C4-2B (cell line): ENCODE results near the gene PPP1R7.
A peak's percentile ranks its signal among the peaks of the same experiment; 100 is the strongest.

ENCODE experiments used
- H3K27ac ChIP-seq: fragments of 450-650 bp; 2 replicates; pipeline ENCODE4 v1.5.1; 2017
- CTCF ChIP-seq: fragments of 450-650 bp; conservative IDR thresholded peaks from 2 replicates; pipeline ENCODE4 v1.5.1; 2017; ENCODE audit warnings: mild to moderate bottlenecking
- ZFX ChIP-seq: fragments of 450-650 bp; IDR thresholded peaks from 2 replicates; pipeline ENCODE4 v1.6.1; 2017

PPP1R7 gene

GRCh38 chr2:241142063-241142462, 8.2 kb upstream of the PPP1R7 start:
- no peak for TF ChIP-seq CTCF
- TF ChIP-seq ZFX = no peak

GRCh38 chr2:241142593-241142992, 7.7 kb upstream of the PPP1R7 start:
- H3K27ac ChIP-seq = no peak overlapping the region
- no peak for TF ChIP-seq ZFX
- no peak for TF ChIP-seq CTCF

More at GRCh38 chr2:241142063-241142462, 8.2 kb upstream of the PPP1R7 start:
- no peak overlapping the region for H3K27ac ChIP-seq

DNA sequence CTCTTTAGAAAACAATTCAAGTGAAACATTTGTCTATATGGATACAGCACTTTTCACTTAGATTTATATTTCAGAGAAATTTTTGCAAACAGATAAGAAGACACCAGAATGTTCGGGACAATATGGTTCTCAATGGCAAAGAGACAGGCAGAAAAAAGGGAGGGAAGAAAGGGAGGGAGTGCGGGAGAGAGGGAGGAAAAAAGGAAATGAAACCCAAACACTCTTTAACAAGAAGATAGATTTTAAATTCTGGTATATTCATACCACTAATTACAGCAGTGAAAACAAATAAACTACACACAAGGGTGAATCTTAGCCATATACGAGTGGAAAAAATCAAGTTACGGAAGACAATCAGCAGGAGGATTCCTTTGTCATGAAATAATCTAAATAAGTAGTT, 4.0 kb upstream of the PPP1R7 start:
- H3K27ac ChIP-seq = no peak overlapping the region
- TF ChIP-seq CTCF (no peak), ZFX (no peak)

DNA sequence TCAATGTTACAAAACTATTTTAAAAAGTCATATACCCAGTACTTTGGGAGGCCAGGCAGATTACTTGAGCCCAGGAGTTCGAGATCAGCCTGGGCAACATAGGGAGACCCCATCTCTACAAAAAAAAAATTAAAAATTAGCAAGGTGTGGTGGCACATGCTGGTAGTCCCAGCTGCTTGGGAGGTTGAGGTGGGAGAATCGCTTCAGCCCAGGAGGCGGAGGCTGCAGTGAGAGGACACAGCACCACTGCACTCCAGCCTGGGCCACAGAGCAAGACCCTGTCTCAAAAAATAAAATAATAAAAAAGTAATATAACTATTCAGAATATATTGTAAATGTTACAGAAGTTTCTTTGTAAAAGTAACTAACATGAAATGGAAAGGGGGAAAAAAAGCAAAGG, 2.9 kb upstream of the PPP1R7 start:
- no peak for TF ChIP-seq CTCF
- no peak for TF ChIP-seq ZFX
- no peak overlapping the region for H3K27ac ChIP-seq

DNA sequence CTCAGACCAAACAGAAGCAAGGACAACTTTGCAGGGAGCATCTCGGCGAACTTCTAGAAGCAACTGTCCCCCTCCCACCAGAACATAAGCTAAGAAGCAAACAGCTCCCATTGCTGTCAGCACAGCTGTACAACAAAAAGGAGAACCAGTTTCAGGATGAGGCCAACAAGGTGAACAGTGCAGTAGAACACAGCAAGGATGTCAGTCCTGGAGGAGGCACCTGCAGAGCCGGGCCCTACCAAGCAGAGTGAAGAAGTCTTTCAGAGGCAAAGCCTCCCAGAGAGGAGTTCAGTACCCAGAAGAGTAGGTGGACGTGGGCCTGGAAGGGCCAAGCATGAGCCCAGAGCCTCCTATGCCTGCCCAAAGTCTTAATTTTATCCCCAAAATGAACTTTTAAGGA, 2.0 kb upstream of the PPP1R7 start:
- TF ChIP-seq ZFX (no peak), CTCF (no peak)
- H3K27ac ChIP-seq = peak overlapping the region; percentile 92

DNA sequence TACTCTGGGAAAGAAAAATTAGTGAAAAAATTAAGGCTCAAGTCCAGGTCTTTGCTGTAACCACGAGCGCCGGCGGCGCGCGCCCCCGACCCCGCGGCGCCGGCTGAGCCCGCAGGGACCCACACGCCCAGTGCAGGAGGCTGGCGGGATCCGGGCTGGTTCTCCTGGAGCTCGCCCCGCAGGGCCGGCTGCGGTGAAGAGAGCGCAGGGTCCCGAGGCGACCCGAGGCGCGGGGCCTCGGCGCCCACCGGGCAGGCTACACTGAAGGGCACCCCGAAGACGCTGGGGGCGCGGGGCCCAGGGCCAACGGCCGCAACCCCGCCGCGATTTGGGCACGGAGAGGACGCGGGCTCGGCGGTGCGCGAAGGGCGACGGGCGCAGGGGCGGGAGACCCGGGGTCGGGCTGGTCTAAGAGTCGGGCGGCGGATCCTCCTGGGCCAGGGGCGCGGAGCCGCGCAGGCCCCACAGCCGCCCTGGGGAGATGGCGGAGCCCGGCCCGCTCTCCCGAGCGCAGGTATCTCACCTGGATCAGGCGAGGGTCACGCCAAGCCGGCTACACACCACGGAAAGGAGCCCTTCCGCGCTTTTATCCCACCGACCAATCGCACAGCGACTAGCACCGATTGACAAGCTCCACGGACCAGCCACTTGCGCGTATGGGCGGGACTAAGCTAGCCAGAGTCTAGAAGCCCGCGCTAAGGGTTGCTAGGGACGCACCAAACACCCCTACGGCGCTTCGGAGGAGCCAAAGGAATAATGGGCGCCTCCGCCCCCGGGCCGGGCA, 1.2 kb upstream of the PPP1R7 start, which contains the start of gene PASK:
Gene PASK (minus strand): TSS at position 582 of the 784 bp plus-strand sequence. CDS start 6,440 bp downstream, outside the sequence.
- peak within 1 kb of the TSS; percentile 92 for H3K27ac ChIP-seq
- TF ChIP-seq CTCF (no peak), ZFX (peak; percentile 39; the same call in 1 of the 2 replicates)

DNA sequence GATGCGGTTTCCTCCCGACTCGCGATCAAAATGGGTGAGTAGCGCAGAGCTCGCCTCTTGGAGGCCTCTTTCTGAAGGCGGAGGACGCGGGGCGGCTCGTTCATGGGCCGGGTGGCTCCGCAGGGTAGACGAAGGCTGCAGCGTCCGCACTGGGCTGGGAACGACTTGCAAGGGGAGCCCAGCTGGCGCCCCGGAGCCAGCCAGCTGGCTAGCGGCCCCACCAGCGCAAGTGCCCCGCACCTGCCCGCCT, 667 bp upstream of the PPP1R7 start:
- TF ChIP-seq CTCF = no peak
- TF ChIP-seq ZFX = no peak
- H3K27ac ChIP-seq = peak overlapping the region; percentile 92
